ENCODE results near the gene CACUL1. TPM values are rescaled to one million over a fixed set of nuclear protein-coding genes. Genes with fewer than 3 reads are reported as not detected.

CACUL1 gene
- total and polyA plus RNA-seq, 9 of the 15 experiments (the other 6 are each of a cell fraction or from before 2014, with no cell fraction given): 4.5 to 17.1 (median 13.5) TPM

DNA sequence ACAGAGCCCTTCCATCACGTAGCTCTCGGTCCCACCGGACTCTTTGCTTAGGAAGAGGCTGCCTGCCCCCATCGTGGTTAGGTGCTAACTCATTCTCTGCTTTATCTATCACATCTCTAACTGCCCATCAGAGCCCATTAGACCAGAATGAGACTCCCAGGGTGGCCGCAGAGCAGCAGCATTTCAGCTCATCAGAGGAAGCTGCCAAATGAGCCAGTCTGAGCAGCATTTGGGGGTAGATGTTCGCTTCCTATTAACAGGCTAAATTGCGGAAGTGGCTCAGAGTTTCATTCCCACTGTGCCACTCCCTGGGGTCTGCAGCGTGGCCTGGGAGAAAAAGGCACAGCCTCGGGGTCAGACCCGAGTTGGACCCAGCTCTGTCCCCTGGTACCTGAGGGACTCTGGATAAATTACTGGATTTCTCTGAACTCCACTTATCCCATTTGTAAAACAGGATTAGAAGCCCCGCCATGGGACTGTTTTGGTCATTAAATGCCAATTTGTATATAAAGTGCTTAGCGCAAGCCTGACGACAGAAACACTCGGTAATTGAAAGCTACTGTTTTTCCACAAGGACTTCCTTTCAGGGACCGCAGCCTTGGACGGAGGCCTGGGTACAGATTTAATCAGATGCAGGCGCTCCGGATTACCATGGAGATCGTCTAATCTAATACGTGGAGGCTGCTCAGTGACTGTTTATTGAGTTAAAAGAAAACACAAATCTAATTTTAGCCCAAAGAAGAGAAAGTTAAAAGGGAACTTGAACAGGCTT is 85.6 kb downstream of the CACUL1 start (continued):
- TF ChIP-seq PTTG1 (tag; IDR thresholded peaks at IDR 0.05; ENCODE audit: low read depth): no peak

DNA sequence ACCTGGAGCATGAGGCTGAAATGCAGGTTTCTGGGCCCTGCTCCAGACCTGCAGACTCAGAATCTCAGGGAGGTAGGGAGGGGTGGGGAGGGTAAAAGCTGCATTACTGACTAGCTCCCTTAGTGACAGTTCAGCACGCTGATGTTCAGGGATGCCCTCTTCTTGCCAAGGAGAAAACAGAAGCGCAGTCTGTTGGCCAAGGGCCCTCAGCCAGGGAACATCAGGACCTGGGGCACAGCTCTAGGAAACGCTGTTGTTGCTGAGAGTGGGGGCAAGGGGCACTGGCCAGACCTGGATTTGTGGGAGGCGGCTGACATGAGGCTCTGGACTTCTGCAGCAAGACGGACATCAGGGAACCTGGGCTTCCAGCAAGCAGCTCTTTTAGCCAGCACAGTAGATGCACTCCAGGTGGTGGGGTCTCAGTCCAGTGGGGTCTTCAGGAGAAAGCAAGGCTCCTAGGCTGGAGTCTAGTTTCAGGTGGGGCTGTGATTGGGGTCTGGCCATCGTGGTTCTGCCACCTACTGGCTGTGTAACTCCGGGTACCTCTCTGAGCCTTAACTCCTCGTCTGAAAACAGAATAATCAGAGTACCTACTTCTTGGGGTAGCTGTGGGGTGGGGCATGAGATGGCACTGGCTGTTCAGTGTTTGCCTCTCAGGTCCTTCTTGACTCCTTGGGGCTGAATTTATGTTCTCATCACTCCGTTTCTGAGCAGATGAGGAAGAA is 86.4 kb downstream of the CACUL1 start:
- WGBS (ENCODE audit: insufficient coverage, low coverage, missing lambda C conversion rate): 26% methylated on average over 6 of the region's 9 CpGs
- no TSS peak for BruUV-seq (replicated peaks)
- POLR2A ChIA-PET: interaction anchor here (0.8 kb wide), 1 partner anchor 41 kb away, joined by 3 read pairs; no protein-coding TSS in a partner anchor
- Histone ChIP-seq H4K20me1 (replicated peaks; ENCODE audit: control insufficient read depth, insufficient read depth, low read length) (no peaks in the 10 kb centered on the region), H3K79me2 (ENCODE audit: control insufficient read depth, insufficient read depth, low read length) (no peaks in the 10 kb centered on the region), H3K4me2 (ENCODE audit: insufficient read depth, low read length) (no peak overlapping the region), H3K4me1 (replicated peaks in 1 of 2; ENCODE audit: control insufficient read depth in 2 of 2, insufficient read depth in 2 of 2, low read length in 2 of 2) (peaks cover 0 to 3% of the 10 kb centered on the region in 2 experiments; a peak in 2 of 5 replicates), H3K36me3 (ENCODE audit: control insufficient read depth, insufficient read depth, low read length) (no peaks in the 10 kb centered on the region), H3K9me1 (ENCODE audit: control insufficient read depth, insufficient read depth, low read length) (no peaks in the 10 kb centered on the region), H3K9ac (ENCODE audit: insufficient read depth in 1 of 2, low read depth in 2 of 2, low read length in 2 of 2) (no peak overlapping the region), H3K9me3 (replicated peaks; ENCODE audit: control insufficient read depth, insufficient read depth, low read depth, low read length) (no peaks in the 10 kb centered on the region), H3K27me3 (ENCODE audit: control insufficient read depth in 2 of 2, insufficient read depth in 2 of 2, low read length in 2 of 2) (no peaks in the 10 kb centered on the region), H2AFZ (ENCODE audit: low read depth, low read length) (no peak overlapping the region), H3K27ac (ENCODE audit: extremely low read depth, low read depth, low read length) (no peak overlapping the region), H3K4me3 (no peak overlapping the region)
- FAIRE-seq: no peak
- in situ Hi-C loops (cut with MboI): no loop called here
- no peak for DNase-seq (ENCODE audit: extremely low read depth in 1 of 4, low spot score in 3 of 4)
- ATAC-seq: no peak; the same call in 2 of the 3 replicates
- CTCF ChIA-PET (ENCODE audit: low intra/inter-chr PET ratio): no interaction called here
- intact Hi-C loops (cut with micrococcal nuclease): no loop called here
- TF ChIP-seq, protein P1, sequence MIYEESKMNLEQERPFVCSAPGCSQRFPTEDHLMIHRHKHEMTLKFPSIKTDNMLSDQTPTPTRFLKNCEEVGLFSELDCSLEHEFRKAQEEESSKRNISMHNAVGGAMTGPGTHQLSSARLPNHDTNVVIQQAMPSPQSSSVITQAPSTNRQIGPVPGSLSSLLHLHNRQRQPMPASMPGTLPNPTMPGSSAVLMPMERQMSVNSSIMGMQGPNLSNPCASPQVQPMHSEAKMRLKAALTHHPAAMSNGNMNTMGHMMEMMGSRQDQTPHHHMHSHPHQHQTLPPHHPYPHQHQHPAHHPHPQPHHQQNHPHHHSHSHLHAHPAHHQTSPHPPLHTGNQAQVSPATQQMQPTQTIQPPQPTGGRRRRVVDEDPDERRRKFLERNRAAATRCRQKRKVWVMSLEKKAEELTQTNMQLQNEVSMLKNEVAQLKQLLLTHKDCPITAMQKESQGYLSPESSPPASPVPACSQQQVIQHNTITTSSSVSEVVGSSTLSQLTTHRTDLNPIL (CRISPR knock-in tag; IDR thresholded peaks at IDR 0.05): no peak
- TF ChIP-seq, protein P2, sequence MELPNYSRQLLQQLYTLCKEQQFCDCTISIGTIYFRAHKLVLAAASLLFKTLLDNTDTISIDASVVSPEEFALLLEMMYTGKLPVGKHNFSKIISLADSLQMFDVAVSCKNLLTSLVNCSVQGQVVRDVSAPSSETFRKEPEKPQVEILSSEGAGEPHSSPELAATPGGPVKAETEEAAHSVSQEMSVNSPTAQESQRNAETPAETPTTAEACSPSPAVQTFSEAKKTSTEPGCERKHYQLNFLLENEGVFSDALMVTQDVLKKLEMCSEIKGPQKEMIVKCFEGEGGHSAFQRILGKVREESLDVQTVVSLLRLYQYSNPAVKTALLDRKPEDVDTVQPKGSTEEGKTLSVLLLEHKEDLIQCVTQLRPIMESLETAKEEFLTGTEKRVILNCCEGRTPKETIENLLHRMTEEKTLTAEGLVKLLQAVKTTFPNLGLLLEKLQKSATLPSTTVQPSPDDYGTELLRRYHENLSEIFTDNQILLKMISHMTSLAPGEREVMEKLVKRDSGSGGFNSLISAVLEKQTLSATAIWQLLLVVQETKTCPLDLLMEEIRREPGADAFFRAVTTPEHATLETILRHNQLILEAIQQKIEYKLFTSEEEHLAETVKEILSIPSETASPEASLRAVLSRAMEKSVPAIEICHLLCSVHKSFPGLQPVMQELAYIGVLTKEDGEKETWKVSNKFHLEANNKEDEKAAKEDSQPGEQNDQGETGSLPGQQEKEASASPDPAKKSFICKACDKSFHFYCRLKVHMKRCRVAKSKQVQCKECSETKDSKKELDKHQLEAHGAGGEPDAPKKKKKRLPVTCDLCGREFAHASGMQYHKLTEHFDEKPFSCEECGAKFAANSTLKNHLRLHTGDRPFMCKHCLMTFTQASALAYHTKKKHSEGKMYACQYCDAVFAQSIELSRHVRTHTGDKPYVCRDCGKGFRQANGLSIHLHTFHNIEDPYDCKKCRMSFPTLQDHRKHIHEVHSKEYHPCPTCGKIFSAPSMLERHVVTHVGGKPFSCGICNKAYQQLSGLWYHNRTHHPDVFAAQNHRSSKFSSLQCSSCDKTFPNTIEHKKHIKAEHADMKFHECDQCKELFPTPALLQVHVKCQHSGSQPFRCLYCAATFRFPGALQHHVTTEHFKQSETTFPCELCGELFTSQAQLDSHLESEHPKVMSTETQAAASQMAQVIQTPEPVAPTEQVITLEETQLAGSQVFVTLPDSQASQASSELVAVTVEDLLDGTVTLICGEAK (IDR thresholded peaks at IDR 0.05): no peak
- TF ChIP-seq, protein P2 (CRISPR knock-in tag; IDR thresholded peaks at IDR 0.05): no peak
- no peak for TF ChIP-seq ZNF316 (IDR thresholded peaks at IDR 0.05)

Measured in K562 (cell line).